Naive B cell (primary cell): ENCODE measurements around the gene KRT26. TPM values are rescaled to one million over a fixed set of nuclear protein-coding genes. Genes with fewer than 3 reads are reported as not detected.
"Not testable (repeated sequence)": the region's sequence is repeated elsewhere in the genome, so short reads cannot be mapped to it uniquely, and the experiment has no call there.

Experiments
- ATAC-seq, 2 donors: fragments of 150-1000 bp; cut with Tn5 transposase; 2 replicates each; pipeline ENCODE4 v1.10.0; 2021; ENCODE audit warnings: low read depth in 2 of 2, mild to moderate bottlenecking in 2 of 2, moderate library complexity in 2 of 2
- DNase-seq: peaks from one replicate; pipeline ENCODE4 v3.0.0; 2022
- H3K27ac Mint-ChIP-seq, 6 donors: one replicate each; pipeline ENCODE4 v1.8.0; 2020 to 2022; ENCODE audit warnings: mild to moderate bottlenecking in 6 of 6, mixed read lengths in 6 of 6, moderate library complexity in 5 of 6, inconsistent platforms in 2 of 6
- H3K27me3 Mint-ChIP-seq, 3 donors: one replicate each; pipeline ENCODE4 v1.8.0; 2021 to 2022; ENCODE audit warnings: mixed read lengths in 3 of 3, mild to moderate bottlenecking in 1 of 3
- H3K36me3 Mint-ChIP-seq, 2 donors: one replicate each; pipeline ENCODE4 v1.8.0; 2020 to 2022; ENCODE audit warnings: mixed read lengths in 2 of 2, inconsistent platforms in 1 of 2, mild to moderate bottlenecking in 1 of 2
- H3K4me1 Mint-ChIP-seq, 3 donors: one replicate each; pipeline ENCODE4 v1.8.0; 2020 to 2022; ENCODE audit warnings: mixed read lengths in 3 of 3, inconsistent platforms in 1 of 3, mild to moderate bottlenecking in 1 of 3, moderate library complexity in 1 of 3
- H3K4me3 Mint-ChIP-seq, 8 donors: one replicate each; pipeline ENCODE4 v1.8.0; 2020 to 2022; ENCODE audit warnings: mild to moderate bottlenecking in 8 of 8, mixed read lengths in 8 of 8, moderate library complexity in 8 of 8, inconsistent platforms in 2 of 8
- H3K9me3 Mint-ChIP-seq, 7 donors: one replicate each; pipeline ENCODE4 v1.8.0; 2020 to 2022; ENCODE audit warnings: mixed read lengths in 7 of 7, mild to moderate bottlenecking in 5 of 7, inconsistent platforms in 2 of 7, moderate library complexity in 1 of 7
- polyA plus RNA-seq, 6 donors: library from polyadenylated mRNA; unstranded; fragments of 300-500 nt; fragmentation: Illumina TruSeq; gene quantifications; one replicate each; pipeline ENCODE4 v1.2.3, GENCODE V29; 2021; ENCODE audit warnings: low read depth in 6 of 6

Gene KRT26
- polyA plus RNA-seq, 6 donors from 2014 or later = not detected

DNA sequence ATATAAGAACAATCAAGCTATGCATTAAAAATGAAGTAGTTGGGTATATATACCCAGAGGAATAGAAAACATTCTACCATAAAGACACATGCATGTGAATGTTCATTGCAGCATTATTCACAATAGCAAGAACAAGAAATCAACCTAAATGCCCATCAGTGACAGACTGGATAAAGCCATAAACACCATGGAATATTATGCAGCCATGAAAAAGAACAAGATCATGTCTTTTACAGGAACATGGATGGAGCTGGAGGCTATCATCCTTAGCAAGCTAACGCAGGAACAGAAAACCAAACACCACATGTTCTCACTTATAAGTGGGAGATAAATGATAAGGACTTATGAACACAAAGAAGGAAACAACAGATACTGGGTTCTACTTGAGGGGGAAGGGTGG lies 23.3 kb downstream of the KRT26 start:
- Mint-ChIP-seq H3K27me3 (peaks cover 59 to 60% (median 59%) of the 10 kb centered on the region in 3 donors), H3K9me3 (peaks cover 0 to 23% (median 7%) of the 10 kb centered on the region in 7 donors)
- DNase-seq, H3K36me3 Mint-ChIP-seq, H3K4me3 Mint-ChIP-seq, H3K4me1 Mint-ChIP-seq, H3K27ac Mint-ChIP-seq, ATAC-seq: not testable (repeated sequence)

DNA sequence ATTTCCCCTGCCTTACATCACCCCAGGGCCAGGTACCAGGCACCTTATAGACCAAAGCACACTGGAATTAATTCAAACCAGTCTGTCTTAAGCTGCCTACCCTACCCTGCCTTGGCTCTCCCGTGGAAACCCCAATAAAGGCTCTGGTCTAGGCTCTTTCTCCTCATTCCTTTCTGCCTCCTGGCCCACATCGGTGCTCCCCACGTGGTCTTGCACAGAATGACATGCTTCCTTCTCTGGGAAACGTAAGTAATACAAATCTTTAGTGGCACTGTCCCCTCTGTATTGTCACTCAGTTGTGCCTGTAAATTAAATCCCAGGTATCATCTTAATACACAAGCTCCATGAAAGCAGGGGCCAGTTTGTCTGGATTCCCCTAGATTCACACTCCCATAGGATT lies 33.4 kb downstream of the KRT26 start:
- Mint-ChIP-seq H3K9me3 (peaks cover 4 to 19% (median 9%) of the 10 kb centered on the region in 7 donors), H3K27me3 (peaks cover 39 to 49% (median 49%) of the 10 kb centered on the region in 3 donors), H3K4me1 (no peaks in the 10 kb centered on the region), H3K27ac (no peak overlapping the region), H3K4me3 (no peak overlapping the region), H3K36me3 (peaks cover 8 to 9% of the 10 kb centered on the region in 2 donors)
- ATAC-seq (no peak), DNase-seq (no peak)

DNA sequence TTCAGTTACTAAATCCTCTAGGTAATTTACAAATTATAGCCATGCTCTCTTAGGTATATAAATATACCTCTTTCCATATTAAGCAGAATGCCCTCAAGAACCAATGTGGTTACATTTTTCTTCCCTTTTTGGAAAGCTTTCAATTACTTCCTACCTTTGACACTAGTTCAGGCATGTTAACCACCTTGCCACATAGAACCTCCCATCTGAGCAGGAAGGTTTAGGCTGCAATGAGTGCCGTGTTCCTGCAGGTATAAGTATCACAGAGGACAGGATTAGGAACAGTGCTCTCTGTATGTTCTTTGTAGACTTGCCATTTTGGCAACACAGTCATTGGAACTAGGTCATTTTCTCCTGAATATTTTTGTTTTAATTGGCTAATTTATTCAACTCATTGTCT lies 37.0 kb downstream of the KRT26 start:
- DNase-seq (no peak), ATAC-seq (no peak)
- Mint-ChIP-seq H3K27ac (peak overlapping the region in 1 of 6 donors; percentile 17), H3K9me3 (no peaks in the 10 kb centered on the region), H3K4me3 (no peak overlapping the region), H3K4me1 (peaks cover 0 to 4% (median 3%) of the 10 kb centered on the region in 3 donors), H3K36me3 (peaks cover 0 to 2% of the 10 kb centered on the region in 2 donors), H3K27me3 (peaks cover 17 to 34% (median 26%) of the 10 kb centered on the region in 3 donors)

DNA sequence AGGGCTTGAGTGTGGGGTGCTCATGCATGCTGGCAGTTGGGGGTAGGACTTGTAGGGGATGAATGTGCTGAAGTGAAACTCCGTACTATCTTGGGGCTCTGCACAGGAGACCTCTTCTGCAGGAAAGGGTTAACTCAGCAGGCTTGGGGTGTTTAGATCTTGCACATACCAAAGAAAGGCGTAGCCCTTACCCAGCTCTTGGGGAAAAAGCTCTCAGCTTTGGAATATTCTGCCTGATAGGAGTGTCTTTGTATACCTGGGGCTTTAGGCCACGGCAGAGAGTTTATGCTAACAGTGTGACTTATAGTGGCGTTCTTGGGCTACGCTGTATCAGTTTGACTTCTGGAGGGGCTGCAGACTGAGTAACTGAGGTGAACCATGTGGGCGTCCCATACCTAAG lies 38.0 kb downstream of the KRT26 start:
- Mint-ChIP-seq H3K4me3 (no peak overlapping the region), H3K27ac (peak overlapping the region in 1 of 6 donors; percentile 13), H3K9me3 (no peaks in the 10 kb centered on the region), H3K4me1 (peaks cover 0 to 8% (median 4%) of the 10 kb centered on the region in 3 donors), H3K36me3 (no peaks in the 10 kb centered on the region), H3K27me3 (peaks cover 8 to 31% (median 20%) of the 10 kb centered on the region in 3 donors)
- ATAC-seq = no peak
- DNase-seq = no peak

DNA sequence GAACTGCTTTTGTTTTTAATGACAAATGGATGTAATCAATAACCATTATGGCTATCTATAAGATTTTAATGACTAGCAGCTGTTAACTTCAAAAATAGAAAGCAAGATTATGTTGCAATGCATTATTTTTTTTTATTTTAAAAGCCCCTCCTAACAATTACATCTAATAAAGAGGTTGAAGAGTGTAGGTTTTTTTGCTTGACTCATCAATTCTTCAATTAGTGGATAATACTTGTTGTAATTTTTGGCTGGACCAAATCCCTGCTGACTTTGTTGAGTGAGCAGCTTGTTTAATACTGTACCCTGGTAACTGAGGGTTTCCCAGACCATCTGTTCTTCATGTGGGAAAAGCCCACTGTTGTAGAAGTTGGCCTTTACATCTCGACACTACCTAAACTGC lies 41.0 kb downstream of the KRT26 start:
- H3K27ac Mint-ChIP-seq = no peak overlapping the region

DNA sequence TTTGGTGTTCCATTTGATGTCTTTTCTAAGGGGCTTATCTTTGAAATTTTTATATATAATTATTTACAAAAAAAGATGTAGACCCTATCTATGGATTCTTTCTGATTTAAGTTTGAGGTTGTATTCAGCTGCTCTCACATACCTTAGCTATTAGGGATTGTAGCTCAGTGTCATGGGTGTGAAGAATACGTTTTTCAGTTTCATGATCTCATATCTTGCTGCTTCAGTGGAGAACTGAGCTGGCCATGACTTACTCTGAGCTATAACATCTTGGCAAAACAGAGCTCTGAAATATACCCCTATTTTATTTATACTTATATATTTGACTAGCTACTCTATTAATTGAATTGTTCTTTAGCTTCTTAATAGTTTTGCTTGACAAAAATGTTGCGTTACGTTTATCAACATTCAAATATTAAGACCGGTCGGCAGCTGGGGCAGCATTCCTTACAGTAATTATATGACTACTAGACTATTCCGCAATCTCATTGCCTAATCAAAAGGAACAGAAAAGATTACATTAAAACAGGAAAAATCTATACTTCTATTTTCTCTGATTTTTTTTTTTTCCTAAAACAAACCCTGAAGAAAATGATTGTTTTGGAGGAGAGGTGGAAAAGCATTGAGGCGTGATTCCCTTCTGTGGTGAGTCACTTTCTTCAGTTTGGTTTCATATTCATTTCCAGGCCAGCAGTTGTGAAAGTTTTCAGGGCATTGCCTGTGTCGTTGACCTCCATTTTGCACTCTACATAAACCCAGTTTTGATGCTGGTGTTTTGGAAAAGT lies 44.4 kb downstream of the KRT26 start:
- ATAC-seq (peak; percentile 90 to 91), DNase-seq (peak; percentile 56)
- peak overlapping the region; percentile 71 to 97 (median 90) for H3K27ac Mint-ChIP-seq
- H3K9me3 Mint-ChIP-seq = peaks cover 0 to 3% (median 0%) of the 10 kb centered on the region in 7 donors
- H3K36me3 Mint-ChIP-seq = peaks cover 4 to 7% of the 10 kb centered on the region in 2 donors
- H3K27me3 Mint-ChIP-seq = peaks cover 0 to 16% (median 12%) of the 10 kb centered on the region in 3 donors
- H3K4me3 Mint-ChIP-seq = peak overlapping the region; percentile 12 to 88 (median 75)
- peaks cover 16 to 33% (median 17%) of the 10 kb centered on the region in 3 donors for H3K4me1 Mint-ChIP-seq

More for the DNA sequence above, 41.0 kb downstream of the KRT26 start:
- H3K9me3 Mint-ChIP-seq = peaks cover 0 to 3% (median 0%) of the 10 kb centered on the region in 7 donors
- H3K27me3 Mint-ChIP-seq = peaks cover 0 to 26% (median 5%) of the 10 kb centered on the region in 3 donors
- H3K4me3 Mint-ChIP-seq = no peak overlapping the region
- H3K4me1 Mint-ChIP-seq = peaks cover 16 to 33% (median 17%) of the 10 kb centered on the region in 3 donors
- no peak for ATAC-seq
- no peak for DNase-seq
- H3K36me3 Mint-ChIP-seq = no peaks in the 10 kb centered on the region

DNA sequence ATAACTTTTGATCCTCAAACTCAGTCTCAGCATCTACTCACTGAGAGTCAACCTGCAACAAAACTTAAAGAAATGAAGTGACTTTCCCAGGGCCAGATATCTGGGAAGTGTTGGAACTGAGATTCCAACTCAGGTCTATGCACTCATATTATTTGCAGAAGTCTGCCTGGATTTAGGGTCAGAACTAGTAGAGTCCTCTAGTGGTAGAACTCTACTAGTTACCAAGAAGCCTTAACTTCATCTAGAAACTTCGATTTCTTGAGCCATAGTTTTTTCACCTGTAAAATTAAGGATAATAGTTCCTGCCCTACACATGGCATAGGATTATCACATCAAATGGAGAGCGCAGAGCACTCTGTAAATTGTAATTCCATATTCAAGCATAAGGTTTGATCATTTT lies 45.1 kb downstream of the KRT26 start:
- Mint-ChIP-seq H3K27ac (peak overlapping the region in 4 of 6 donors; percentile 36 to 84 (median 46)), H3K4me1 (peaks cover 16 to 33% (median 17%) of the 10 kb centered on the region in 3 donors), H3K27me3 (peaks cover 0 to 16% (median 12%) of the 10 kb centered on the region in 3 donors), H3K36me3 (peaks cover 4 to 7% of the 10 kb centered on the region in 2 donors), H3K4me3 (peak overlapping the region in 1 of 8 donors; percentile 33), H3K9me3 (peaks cover 0 to 3% (median 0%) of the 10 kb centered on the region in 7 donors)
- no peak for DNase-seq
- no peak for ATAC-seq

DNA sequence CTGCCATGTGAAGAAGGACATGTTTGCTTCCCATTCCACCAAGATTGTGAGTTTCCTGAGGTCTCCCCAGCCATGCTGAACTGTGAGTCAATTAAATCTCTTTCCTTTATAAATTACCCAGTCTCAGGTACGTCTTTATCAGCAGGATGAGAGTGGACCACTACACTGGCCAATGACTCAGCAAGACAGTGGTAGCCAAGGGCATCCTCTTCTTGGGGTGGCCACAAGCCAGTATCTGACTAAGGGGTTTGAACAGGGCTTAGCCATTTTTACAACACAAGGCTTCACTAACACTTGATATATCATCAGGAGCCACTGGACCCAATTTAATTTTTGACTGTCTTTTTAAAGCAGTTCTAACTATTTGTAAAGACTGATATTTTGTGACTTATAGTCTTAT lies 47.3 kb downstream of the KRT26 start:
- no peak overlapping the region for H3K4me3 Mint-ChIP-seq
- peaks cover 0 to 3% (median 0%) of the 10 kb centered on the region in 7 donors for H3K9me3 Mint-ChIP-seq
- H3K27ac Mint-ChIP-seq = no peak overlapping the region
- peaks cover 4 to 7% of the 10 kb centered on the region in 2 donors for H3K36me3 Mint-ChIP-seq
- DNase-seq (no peak), ATAC-seq (no peak)
- peaks cover 13 to 29% (median 16%) of the 10 kb centered on the region in 3 donors for H3K4me1 Mint-ChIP-seq
- peaks cover 3 to 20% (median 12%) of the 10 kb centered on the region in 3 donors for H3K27me3 Mint-ChIP-seq

DNA sequence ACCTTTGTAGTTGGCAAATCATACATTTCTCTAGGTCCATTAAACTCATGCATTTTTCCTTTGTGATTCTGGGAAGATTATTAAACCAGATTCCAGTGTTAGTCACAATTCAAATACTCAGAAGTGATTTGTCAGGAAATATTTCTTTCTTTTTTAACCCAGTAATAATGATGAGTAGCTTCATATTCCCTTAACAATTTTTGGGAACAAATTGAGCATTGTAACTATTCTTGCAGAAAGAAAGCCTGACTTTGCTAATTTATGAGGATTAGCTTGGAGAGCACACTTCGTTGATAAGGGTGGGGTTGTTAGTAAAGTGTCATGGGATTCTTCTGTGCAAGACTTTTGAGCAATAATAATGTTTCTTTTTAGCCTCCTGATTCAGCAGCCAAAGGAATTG lies 49.8 kb downstream of the KRT26 start:
- no peak for DNase-seq
- Mint-ChIP-seq H3K4me1 (peaks cover 5 to 7% (median 7%) of the 10 kb centered on the region in 3 donors), H3K27ac (no peak overlapping the region), H3K4me3 (no peak overlapping the region), H3K27me3 (peaks cover 5 to 27% (median 12%) of the 10 kb centered on the region in 3 donors), H3K36me3 (peaks cover 4 to 7% of the 10 kb centered on the region in 2 donors), H3K9me3 (peaks cover 0 to 2% (median 0%) of the 10 kb centered on the region in 7 donors)
- ATAC-seq = no peak

DNA sequence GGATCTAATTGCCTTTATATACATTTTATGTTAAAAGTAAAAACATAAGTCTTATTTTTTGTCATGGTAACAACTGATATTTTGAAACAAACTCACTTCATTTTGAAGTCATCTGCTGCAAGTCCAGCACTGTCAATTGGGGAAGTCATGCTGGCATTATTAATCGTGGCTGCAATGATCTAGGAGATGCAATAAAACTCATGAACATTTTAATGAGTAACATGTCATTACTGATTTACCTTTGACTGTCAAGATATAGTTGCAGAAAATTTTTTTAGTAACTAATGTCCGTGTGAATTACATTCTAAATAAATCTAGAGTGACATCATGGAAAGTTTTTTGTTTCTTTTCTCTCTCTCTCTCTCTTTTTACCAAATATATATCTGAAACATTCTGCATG lies 51.1 kb downstream of the KRT26 start:
- H3K4me3 Mint-ChIP-seq = no peak overlapping the region
- ATAC-seq (no peak), DNase-seq (no peak)
- H3K4me1 Mint-ChIP-seq = no peaks in the 10 kb centered on the region
- peaks cover 15 to 37% (median 18%) of the 10 kb centered on the region in 3 donors for H3K27me3 Mint-ChIP-seq
- H3K27ac Mint-ChIP-seq = peak overlapping the region in 1 of 6 donors; percentile 42
- H3K36me3 Mint-ChIP-seq = peaks cover 4 to 7% of the 10 kb centered on the region in 2 donors
- H3K9me3 Mint-ChIP-seq = peaks cover 0 to 2% (median 0%) of the 10 kb centered on the region in 7 donors

DNA sequence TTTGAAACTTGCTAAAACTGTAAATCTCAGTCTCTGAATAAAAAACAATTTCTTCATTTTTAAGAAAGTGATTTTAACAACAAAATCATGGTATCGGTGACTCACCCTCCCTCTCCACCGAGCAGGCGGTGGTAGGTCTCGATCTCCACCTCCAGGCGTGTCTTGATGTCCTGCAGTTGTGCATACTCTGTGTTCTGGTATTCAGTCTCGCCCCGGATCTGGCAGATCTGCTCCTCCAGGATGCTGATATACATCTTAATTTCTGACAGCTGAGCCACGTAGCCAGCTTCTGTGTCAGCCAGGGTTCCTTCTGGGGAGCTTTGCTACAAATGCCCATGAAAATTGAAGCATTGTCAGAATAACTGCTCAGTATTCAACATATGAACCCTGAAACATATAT lies 53.1 kb downstream of the KRT26 start:
- ATAC-seq = no peak
- H3K27me3 Mint-ChIP-seq = peaks cover 18 to 48% (median 29%) of the 10 kb centered on the region in 3 donors

DNA sequence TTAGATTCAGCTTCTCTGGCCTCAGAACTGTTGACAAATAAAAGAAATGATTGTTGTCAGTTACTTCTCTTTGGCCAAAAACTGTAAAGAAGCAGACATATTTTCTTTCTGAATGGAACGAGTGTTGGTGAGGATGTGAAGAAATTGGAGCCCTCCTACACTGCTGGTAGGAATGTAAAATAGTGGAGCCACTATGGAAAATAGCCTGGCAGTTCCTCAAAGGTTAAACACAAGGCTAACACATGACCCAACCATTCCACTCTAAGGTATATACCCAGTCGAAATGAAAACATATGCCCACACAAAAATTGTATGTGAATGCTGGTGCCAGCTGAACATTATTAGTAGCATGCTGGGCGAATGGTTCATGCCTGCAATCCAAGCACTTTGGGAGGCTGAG lies 54.2 kb downstream of the KRT26 start:
- no peaks in the 10 kb centered on the region for H3K36me3 Mint-ChIP-seq
- no peaks in the 10 kb centered on the region for H3K4me1 Mint-ChIP-seq
- no peaks in the 10 kb centered on the region for H3K9me3 Mint-ChIP-seq
- no peak overlapping the region for H3K4me3 Mint-ChIP-seq
- DNase-seq = no peak
- ATAC-seq = no peak
- H3K27ac Mint-ChIP-seq = no peak overlapping the region
- H3K27me3 Mint-ChIP-seq = peaks cover 18 to 46% (median 21%) of the 10 kb centered on the region in 3 donors

More for the DNA sequence above, 53.1 kb downstream of the KRT26 start:
- no peak for DNase-seq
- no peak overlapping the region for H3K27ac Mint-ChIP-seq
- peaks cover 0 to 2% (median 0%) of the 10 kb centered on the region in 7 donors for H3K9me3 Mint-ChIP-seq
- H3K4me1 Mint-ChIP-seq = no peaks in the 10 kb centered on the region
- H3K36me3 Mint-ChIP-seq = peaks cover under 1 to 4% of the 10 kb centered on the region in 2 donors
- H3K4me3 Mint-ChIP-seq = no peak overlapping the region
